ENCODE measurements around the gene BLID. TPM values are rescaled to one million over a fixed set of nuclear protein-coding genes. Genes with fewer than 3 reads are reported as not detected.

BLID gene
- total and polyA plus RNA-seq, 2 experiments from 2014 or later: not detected

DNA sequence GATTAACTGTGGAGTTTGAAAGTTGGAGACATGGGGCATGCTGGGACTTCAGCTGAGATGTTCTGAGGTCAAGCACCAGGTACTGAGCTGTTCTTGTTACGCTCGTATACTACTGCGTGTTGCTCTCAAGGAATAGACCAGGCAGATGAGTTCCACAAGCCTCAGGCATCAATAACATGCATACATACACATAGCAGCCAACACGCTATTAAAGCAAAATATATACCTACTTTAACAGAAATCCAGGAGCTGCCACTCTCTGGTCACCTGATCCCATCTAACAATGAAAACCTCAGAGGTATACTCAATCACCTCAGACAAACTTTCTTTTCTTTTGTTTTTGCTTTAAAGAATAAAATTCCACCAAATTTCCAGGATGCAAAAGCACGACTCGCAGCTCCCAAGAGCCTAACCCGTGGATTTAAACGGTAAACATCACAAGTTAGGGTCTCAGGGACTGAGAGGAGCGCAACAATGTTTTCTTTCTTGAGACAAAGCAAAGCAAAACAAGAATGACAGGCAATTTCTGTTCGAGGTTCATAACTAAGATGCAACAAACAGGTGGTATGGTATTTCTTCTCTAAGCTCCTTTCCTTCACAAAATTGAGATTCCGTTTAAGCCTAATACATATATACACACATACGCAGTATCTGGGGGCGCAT, 16.5 kb downstream of the BLID start:
- Mint-ChIP-seq H3K36me3 (ENCODE audit: low read depth) (no peaks in the 10 kb centered on the region), H3K4me1 (peaks cover 39% of the 10 kb centered on the region), H3K27ac (no peak overlapping the region), H3K9me3 (no peaks in the 10 kb centered on the region), H3K4me3 (no peak overlapping the region), H3K27me3 (ENCODE audit: insufficient read depth, low read depth, poor library complexity) (peaks cover 23% of the 10 kb centered on the region)
- Histone ChIP-seq H3K27ac (ENCODE audit: low read depth) (no peak overlapping the region), H3K27me3 (ENCODE audit: insufficient read depth) (peaks cover 33% of the 10 kb centered on the region), H3K4me2 (peak overlapping the region; percentile 85), H4K20me1 (replicated peaks; ENCODE audit: insufficient read depth) (no peaks in the 10 kb centered on the region), H2AFZ (peak overlapping the region; percentile 49; the same call in 1 of the 2 replicates), H3K79me2 (replicated peaks; ENCODE audit: insufficient read depth) (no peaks in the 10 kb centered on the region; the same call in 1 of the 2 replicates), H3K36me3 (ENCODE audit: insufficient read depth) (no peaks in the 10 kb centered on the region), H3F3A (replicated peaks; ENCODE audit: low read depth) (no peaks in the 10 kb centered on the region), H3K4me3 (peak overlapping the region; percentile 58), H3K4me1 (ENCODE audit: insufficient read depth) (peaks cover 41% of the 10 kb centered on the region), H3K9me2 (ENCODE audit: insufficient read depth) (no peaks in the 10 kb centered on the region)
- ATAC-seq: no peak
- TF ChIP-seq, protein P1, sequence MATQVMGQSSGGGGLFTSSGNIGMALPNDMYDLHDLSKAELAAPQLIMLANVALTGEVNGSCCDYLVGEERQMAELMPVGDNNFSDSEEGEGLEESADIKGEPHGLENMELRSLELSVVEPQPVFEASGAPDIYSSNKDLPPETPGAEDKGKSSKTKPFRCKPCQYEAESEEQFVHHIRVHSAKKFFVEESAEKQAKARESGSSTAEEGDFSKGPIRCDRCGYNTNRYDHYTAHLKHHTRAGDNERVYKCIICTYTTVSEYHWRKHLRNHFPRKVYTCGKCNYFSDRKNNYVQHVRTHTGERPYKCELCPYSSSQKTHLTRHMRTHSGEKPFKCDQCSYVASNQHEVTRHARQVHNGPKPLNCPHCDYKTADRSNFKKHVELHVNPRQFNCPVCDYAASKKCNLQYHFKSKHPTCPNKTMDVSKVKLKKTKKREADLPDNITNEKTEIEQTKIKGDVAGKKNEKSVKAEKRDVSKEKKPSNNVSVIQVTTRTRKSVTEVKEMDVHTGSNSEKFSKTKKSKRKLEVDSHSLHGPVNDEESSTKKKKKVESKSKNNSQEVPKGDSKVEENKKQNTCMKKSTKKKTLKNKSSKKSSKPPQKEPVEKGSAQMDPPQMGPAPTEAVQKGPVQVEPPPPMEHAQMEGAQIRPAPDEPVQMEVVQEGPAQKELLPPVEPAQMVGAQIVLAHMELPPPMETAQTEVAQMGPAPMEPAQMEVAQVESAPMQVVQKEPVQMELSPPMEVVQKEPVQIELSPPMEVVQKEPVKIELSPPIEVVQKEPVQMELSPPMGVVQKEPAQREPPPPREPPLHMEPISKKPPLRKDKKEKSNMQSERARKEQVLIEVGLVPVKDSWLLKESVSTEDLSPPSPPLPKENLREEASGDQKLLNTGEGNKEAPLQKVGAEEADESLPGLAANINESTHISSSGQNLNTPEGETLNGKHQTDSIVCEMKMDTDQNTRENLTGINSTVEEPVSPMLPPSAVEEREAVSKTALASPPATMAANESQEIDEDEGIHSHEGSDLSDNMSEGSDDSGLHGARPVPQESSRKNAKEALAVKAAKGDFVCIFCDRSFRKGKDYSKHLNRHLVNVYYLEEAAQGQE (IDR thresholded peaks at IDR 0.05; ENCODE audit: unreplicated experiment): no peak
- TF ChIP-seq, protein P2, sequence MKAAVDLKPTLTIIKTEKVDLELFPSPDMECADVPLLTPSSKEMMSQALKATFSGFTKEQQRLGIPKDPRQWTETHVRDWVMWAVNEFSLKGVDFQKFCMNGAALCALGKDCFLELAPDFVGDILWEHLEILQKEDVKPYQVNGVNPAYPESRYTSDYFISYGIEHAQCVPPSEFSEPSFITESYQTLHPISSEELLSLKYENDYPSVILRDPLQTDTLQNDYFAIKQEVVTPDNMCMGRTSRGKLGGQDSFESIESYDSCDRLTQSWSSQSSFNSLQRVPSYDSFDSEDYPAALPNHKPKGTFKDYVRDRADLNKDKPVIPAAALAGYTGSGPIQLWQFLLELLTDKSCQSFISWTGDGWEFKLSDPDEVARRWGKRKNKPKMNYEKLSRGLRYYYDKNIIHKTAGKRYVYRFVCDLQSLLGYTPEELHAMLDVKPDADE (IDR thresholded peaks at IDR 0.05): no peak
- TF ChIP-seq CREB1 (CRISPR knock-in tag; IDR thresholded peaks at IDR 0.05; ENCODE audit: low read depth): no peak
- TF ChIP-seq EZH2 (IDR thresholded peaks at IDR 0.05; ENCODE audit: low read depth, unreplicated experiment): no peak
- TF ChIP-seq NANOG (IDR thresholded peaks at IDR 0.05; ENCODE audit: borderline replicate concordance): no peak
- TF ChIP-seq, protein P3, sequence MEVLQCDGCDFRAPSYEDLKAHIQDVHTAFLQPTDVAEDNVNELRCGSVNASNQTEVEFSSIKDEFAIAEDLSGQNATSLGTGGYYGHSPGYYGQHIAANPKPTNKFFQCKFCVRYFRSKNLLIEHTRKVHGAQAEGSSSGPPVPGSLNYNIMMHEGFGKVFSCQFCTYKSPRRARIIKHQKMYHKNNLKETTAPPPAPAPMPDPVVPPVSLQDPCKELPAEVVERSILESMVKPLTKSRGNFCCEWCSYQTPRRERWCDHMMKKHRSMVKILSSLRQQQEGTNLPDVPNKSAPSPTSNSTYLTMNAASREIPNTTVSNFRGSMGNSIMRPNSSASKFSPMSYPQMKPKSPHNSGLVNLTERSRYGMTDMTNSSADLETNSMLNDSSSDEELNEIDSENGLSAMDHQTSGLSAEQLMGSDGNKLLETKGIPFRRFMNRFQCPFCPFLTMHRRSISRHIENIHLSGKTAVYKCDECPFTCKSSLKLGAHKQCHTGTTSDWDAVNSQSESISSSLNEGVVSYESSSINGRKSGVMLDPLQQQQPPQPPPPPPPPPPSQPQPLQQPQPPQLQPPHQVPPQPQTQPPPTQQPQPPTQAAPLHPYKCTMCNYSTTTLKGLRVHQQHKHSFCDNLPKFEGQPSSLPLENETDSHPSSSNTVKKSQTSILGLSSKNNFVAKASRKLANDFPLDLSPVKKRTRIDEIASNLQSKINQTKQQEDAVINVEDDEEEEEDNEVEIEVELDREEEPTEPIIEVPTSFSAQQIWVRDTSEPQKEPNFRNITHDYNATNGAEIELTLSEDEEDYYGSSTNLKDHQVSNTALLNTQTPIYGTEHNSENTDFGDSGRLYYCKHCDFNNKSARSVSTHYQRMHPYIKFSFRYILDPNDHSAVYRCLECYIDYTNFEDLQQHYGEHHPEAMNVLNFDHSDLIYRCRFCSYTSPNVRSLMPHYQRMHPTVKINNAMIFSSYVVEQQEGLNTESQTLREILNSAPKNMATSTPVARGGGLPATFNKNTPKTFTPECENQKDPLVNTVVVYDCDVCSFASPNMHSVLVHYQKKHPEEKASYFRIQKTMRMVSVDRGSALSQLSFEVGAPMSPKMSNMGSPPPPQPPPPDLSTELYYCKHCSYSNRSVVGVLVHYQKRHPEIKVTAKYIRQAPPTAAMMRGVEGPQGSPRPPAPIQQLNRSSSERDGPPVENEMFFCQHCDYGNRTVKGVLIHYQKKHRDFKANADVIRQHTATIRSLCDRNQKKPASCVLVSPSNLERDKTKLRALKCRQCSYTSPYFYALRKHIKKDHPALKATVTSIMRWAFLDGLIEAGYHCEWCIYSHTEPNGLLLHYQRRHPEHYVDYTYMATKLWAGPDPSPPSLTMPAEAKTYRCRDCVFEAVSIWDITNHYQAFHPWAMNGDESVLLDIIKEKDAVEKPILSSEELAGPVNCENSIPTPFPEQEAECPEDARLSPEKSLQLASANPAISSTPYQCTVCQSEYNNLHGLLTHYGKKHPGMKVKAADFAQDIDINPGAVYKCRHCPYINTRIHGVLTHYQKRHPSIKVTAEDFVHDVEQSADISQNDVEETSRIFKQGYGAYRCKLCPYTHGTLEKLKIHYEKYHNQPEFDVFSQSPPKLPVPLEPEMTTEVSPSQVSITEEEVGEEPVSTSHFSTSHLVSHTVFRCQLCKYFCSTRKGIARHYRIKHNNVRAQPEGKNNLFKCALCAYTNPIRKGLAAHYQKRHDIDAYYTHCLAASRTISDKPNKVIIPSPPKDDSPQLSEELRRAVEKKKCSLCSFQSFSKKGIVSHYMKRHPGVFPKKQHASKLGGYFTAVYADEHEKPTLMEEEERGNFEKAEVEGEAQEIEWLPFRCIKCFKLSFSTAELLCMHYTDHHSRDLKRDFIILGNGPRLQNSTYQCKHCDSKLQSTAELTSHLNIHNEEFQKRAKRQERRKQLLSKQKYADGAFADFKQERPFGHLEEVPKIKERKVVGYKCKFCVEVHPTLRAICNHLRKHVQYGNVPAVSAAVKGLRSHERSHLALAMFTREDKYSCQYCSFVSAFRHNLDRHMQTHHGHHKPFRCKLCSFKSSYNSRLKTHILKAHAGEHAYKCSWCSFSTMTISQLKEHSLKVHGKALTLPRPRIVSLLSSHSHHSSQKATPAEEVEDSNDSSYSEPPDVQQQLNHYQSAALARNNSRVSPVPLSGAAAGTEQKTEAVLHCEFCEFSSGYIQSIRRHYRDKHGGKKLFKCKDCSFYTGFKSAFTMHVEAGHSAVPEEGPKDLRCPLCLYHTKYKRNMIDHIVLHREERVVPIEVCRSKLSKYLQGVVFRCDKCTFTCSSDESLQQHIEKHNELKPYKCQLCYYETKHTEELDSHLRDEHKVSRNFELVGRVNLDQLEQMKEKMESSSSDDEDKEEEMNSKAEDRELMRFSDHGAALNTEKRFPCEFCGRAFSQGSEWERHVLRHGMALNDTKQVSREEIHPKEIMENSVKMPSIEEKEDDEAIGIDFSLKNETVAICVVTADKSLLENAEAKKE (CRISPR knock-in tag; IDR thresholded peaks at IDR 0.05): no peak
- no peak for TF ChIP-seq EZH2phosphoT487 (IDR thresholded peaks at IDR 0.05; ENCODE audit: unreplicated experiment)
- TF ChIP-seq POLR2AphosphoS5 (IDR thresholded peaks at IDR 0.05; ENCODE audit: low read depth): no peak
- DNase-seq (ENCODE audit: low spot score): no peak

All from GM23338 (cell line).